Gastroesophageal sphincter (tissue), 3 donors: Measurements from ENCODE around the gene PCBP4.

Experiments
- POLR2AphosphoS5 ChIP-seq: sonication (generic); formaldehyde crosslinking; IDR thresholded peaks from one replicate; pipeline ENCODE4 v1.6.1; 2017; ENCODE audit warnings: antibody characterized with exemption
- TF ChIP-seq, protein P1 (sequence below), 4 experiments: fragments of 200-600 bp in 2 of 4; fragments of 450-650 bp in 2 of 4; sonication (generic) in 1 of 4; IDR thresholded peaks; one replicate each; pipeline ENCODE4 v1.5.1; 2017 to 2019; ENCODE audit warnings: antibody characterized with exemption in 4 of 4, mild to moderate bottlenecking in 2 of 4, moderate library complexity in 2 of 4

DNA sequence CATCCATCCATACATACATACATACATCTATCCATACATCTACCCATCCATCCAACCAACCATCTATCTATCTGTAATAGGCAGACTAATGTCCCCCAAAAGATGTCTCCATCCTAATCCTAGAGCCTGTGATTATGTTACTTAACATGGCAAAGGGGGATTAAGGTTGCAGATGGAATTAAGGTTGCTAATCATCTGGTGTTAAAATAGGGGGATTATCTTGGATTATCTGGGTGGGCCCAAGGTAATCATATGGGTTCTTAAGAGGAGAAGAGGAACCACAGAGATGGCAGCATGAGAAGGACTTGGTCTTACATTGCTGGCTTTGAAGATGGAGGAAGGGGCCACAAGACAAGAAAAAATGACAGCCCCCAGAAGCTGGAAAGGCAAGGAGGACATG, 43.2 kb upstream of the PCBP4 start:
- no peak for TF ChIP-seq POLR2AphosphoS5
- TF ChIP-seq, protein P1, sequence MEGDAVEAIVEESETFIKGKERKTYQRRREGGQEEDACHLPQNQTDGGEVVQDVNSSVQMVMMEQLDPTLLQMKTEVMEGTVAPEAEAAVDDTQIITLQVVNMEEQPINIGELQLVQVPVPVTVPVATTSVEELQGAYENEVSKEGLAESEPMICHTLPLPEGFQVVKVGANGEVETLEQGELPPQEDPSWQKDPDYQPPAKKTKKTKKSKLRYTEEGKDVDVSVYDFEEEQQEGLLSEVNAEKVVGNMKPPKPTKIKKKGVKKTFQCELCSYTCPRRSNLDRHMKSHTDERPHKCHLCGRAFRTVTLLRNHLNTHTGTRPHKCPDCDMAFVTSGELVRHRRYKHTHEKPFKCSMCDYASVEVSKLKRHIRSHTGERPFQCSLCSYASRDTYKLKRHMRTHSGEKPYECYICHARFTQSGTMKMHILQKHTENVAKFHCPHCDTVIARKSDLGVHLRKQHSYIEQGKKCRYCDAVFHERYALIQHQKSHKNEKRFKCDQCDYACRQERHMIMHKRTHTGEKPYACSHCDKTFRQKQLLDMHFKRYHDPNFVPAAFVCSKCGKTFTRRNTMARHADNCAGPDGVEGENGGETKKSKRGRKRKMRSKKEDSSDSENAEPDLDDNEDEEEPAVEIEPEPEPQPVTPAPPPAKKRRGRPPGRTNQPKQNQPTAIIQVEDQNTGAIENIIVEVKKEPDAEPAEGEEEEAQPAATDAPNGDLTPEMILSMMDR (IDR thresholded peaks at IDR 0.05), result no peak
